Subcutaneous abdominal adipose tissue (tissue), 5 donors: ENCODE measurements around the gene OTOP2.
A peak's percentile ranks its signal among the peaks of the same experiment; 100 is the strongest.

Experiments used
- H3K27ac ChIP-seq: one replicate; pipeline ENCODE4 v1.7.0; 2013; ENCODE audit warnings: low read depth, mild to moderate bottlenecking, inconsistent platforms, low read length, moderate library complexity
- H3K27me3 ChIP-seq, 5 donors: one replicate each; pipeline ENCODE4 v1.7.0; 2013; ENCODE audit warnings: low read length in 5 of 5, inconsistent platforms in 1 of 5; ENCODE audit not compliant: control insufficient read depth in 5 of 5, insufficient read depth in 4 of 5
- H3K36me3 ChIP-seq, 5 donors: one replicate each; pipeline ENCODE4 v1.7.0; 2013; ENCODE audit warnings: low read length in 5 of 5; ENCODE audit not compliant: control insufficient read depth in 5 of 5, insufficient read depth in 5 of 5
- H3K4me1 ChIP-seq, 5 donors: one replicate each; pipeline ENCODE4 v1.7.0; 2013; ENCODE audit warnings: low read length in 5 of 5, mild to moderate bottlenecking in 3 of 5, moderate library complexity in 1 of 5; ENCODE audit not compliant: control insufficient read depth in 5 of 5, insufficient read depth in 5 of 5
- H3K4me3 ChIP-seq, 5 donors: one replicate each; pipeline ENCODE4 v1.7.0; 2013; ENCODE audit warnings: low read length in 5 of 5, low read depth in 1 of 5
- H3K9ac ChIP-seq, 5 donors: one replicate each; pipeline ENCODE4 v1.7.0; 2013; ENCODE audit warnings: low read length in 5 of 5, mild to moderate bottlenecking in 4 of 5, moderate library complexity in 3 of 5
- H3K9me3 ChIP-seq, 5 donors: one replicate each; pipeline ENCODE4 v1.7.0; 2013; ENCODE audit warnings: low read length in 5 of 5; ENCODE audit not compliant: control insufficient read depth in 5 of 5
- donor health status: healthy.
- donor health status: healthy.
- donor health status: healthy.
- donor health status: healthy.
- donor health status: healthy.

OTOP2 gene

GRCh38 chr17:74957935-74958740 is 34.1 kb downstream of the OTOP2 start:
- Histone ChIP-seq H3K27me3 (peaks cover 0 to 12% (median 7%) of the 10 kb centered on the region in 5 donors), H3K9ac (no peak overlapping the region), H3K36me3 (peaks cover 0 to 43% (median 24%) of the 10 kb centered on the region in 5 donors), H3K27ac (no peak overlapping the region), H3K4me3 (no peak overlapping the region), H3K9me3 (peaks cover 0 to 7% (median 0%) of the 10 kb centered on the region in 5 donors), H3K4me1 (peaks cover 0 to 3% (median 3%) of the 10 kb centered on the region in 5 donors)

- Histone ChIP-seq H3K36me3 (peaks cover 0 to 36% (median 15%) of the 10 kb centered on the region in 5 donors), H3K27ac (no peak overlapping the region), H3K9me3 (peaks cover 0 to 7% (median 0%) of the 10 kb centered on the region in 5 donors), H3K4me3 (no peak overlapping the region), H3K9ac (no peak overlapping the region), H3K27me3 (peaks cover 0 to 12% (median 7%) of the 10 kb centered on the region in 5 donors), H3K4me1 (peaks cover 0 to 3% (median 3%) of the 10 kb centered on the region in 5 donors)
These were observed 35.9 kb downstream of the OTOP2 start for GRCh38 chr17:74959826-74960515.

- Histone ChIP-seq H3K9me3 (peaks cover 0 to 7% (median 0%) of the 10 kb centered on the region in 5 donors), H3K27ac (no peak overlapping the region), H3K4me3 (no peak overlapping the region), H3K4me1 (peaks cover 0 to 3% (median 3%) of the 10 kb centered on the region in 5 donors), H3K9ac (no peak overlapping the region), H3K36me3 (peaks cover 0 to 31% (median 9%) of the 10 kb centered on the region in 5 donors), H3K27me3 (peaks cover 0 to 12% (median 7%) of the 10 kb centered on the region in 5 donors)
These were observed 36.7 kb downstream of the OTOP2 start for GRCh38 chr17:74960570-74961342.

- Histone ChIP-seq H3K9me3 (peaks cover 0 to under 1% (median 0%) of the 10 kb centered on the region in 5 donors), H3K4me3 (no peak overlapping the region), H3K27me3 (peaks cover 0 to 12% (median 7%) of the 10 kb centered on the region in 5 donors), H3K9ac (no peak overlapping the region), H3K4me1 (peaks cover 0 to 3% (median 3%) of the 10 kb centered on the region in 5 donors), H3K36me3 (peaks cover 0 to 22% (median 4%) of the 10 kb centered on the region in 5 donors), H3K27ac (no peak overlapping the region)
These were observed 37.7 kb downstream of the OTOP2 start for GRCh38 chr17:74961657-74962350.

- Histone ChIP-seq H3K36me3 (peaks cover 0 to 21% (median 4%) of the 10 kb centered on the region in 5 donors), H3K9ac (no peak overlapping the region), H3K27ac (no peak overlapping the region), H3K9me3 (no peaks in the 10 kb centered on the region), H3K27me3 (peaks cover 0 to 12% (median 7%) of the 10 kb centered on the region in 5 donors), H3K4me1 (peaks cover 0 to 3% (median 3%) of the 10 kb centered on the region in 5 donors), H3K4me3 (no peak overlapping the region)
These were observed 38.7 kb downstream of the OTOP2 start for GRCh38 chr17:74962622-74963394.

- Histone ChIP-seq H3K4me1 (peaks cover 0 to 8% (median 3%) of the 10 kb centered on the region in 5 donors), H3K9me3 (no peaks in the 10 kb centered on the region), H3K4me3 (no peak overlapping the region), H3K27me3 (peaks cover 0 to 11% (median 7%) of the 10 kb centered on the region in 5 donors), H3K27ac (no peak overlapping the region), H3K36me3 (peaks cover 0 to 21% (median 4%) of the 10 kb centered on the region in 5 donors), H3K9ac (no peak overlapping the region)
These were observed 39.6 kb downstream of the OTOP2 start for GRCh38 chr17:74963656-74964055.

GRCh38 chr17:74964246-74964761 is 40.2 kb downstream of the OTOP2 start:
- Histone ChIP-seq H3K9ac (no peak overlapping the region), H3K27me3 (peaks cover 0 to 12% (median 7%) of the 10 kb centered on the region in 5 donors), H3K36me3 (peaks cover 0 to 20% (median 4%) of the 10 kb centered on the region in 5 donors), H3K4me3 (no peak overlapping the region), H3K4me1 (peaks cover 0 to 12% (median 6%) of the 10 kb centered on the region in 5 donors), H3K27ac (no peak overlapping the region), H3K9me3 (no peaks in the 10 kb centered on the region)

GRCh38 chr17:74964988-74965622 is 41.0 kb downstream of the OTOP2 start:
- Histone ChIP-seq H3K9me3 (no peaks in the 10 kb centered on the region), H3K4me3 (no peak overlapping the region), H3K4me1 (peaks cover 0 to 15% (median 8%) of the 10 kb centered on the region in 5 donors), H3K9ac (peak overlapping the region in 1 of 5 donors; percentile 24), H3K27ac (no peak overlapping the region), H3K36me3 (peaks cover 0 to 12% (median under 1%) of the 10 kb centered on the region in 5 donors), H3K27me3 (peaks cover under 1 to 8% (median 5%) of the 10 kb centered on the region in 5 donors)
